Parathyroid adenoma (tissue), 2 donors: ENCODE data around the gene AMIGO2.

Experiments used
- H2AFZ ChIP-seq: fragments of 300-600 bp; sonication (generic); one replicate; pipeline ENCODE4 v1.7.0; 2017; ENCODE audit warnings: antibody characterized with exemption, mild to moderate bottlenecking
- H3K27ac ChIP-seq: fragments of 300-600 bp; sonication (generic); one replicate; pipeline ENCODE4 v1.7.0; 2017
- H3K27me3 ChIP-seq: fragments of 300-600 bp; sonication (generic); one replicate; pipeline ENCODE4 v1.7.0; 2017; ENCODE audit warnings: low read length; ENCODE audit not compliant: control insufficient read depth, insufficient read depth
- H3K36me3 ChIP-seq: fragments of 300-600 bp; sonication (generic); one replicate; pipeline ENCODE4 v1.7.0; 2017; ENCODE audit warnings: low read length; ENCODE audit not compliant: control insufficient read depth, insufficient read depth
- H3K4me1 ChIP-seq: fragments of 300-600 bp; sonication (generic); one replicate; pipeline ENCODE4 v1.7.0; 2017; ENCODE audit warnings: control low read depth
- H3K4me2 ChIP-seq: fragments of 300-600 bp; sonication (generic); one replicate; pipeline ENCODE4 v1.7.0; 2017; ENCODE audit warnings: low read length
- H3K4me3 ChIP-seq: fragments of 300-600 bp; sonication (generic); one replicate; pipeline ENCODE4 v1.7.0; 2017; ENCODE audit warnings: low read depth, low read length
- H3K79me2 ChIP-seq: fragments of 300-600 bp; sonication (generic); one replicate; pipeline ENCODE4 v1.7.0; 2017; ENCODE audit warnings: control low read depth
- H3K9ac ChIP-seq: fragments of 300-600 bp; sonication (generic); one replicate; pipeline ENCODE4 v1.7.0; 2017; ENCODE audit warnings: mild to moderate bottlenecking
- H3K9me3 ChIP-seq: fragments of 300-600 bp; sonication (generic); one replicate; pipeline ENCODE4 v1.7.0; 2017; ENCODE audit warnings: low read length; ENCODE audit not compliant: control insufficient read depth
- TF ChIP-seq, protein P1 (sequence below): fragments of 300-600 bp; sonication (generic); IDR thresholded peaks from one replicate; pipeline ENCODE4 v1.7.0; 2017; ENCODE audit warnings: antibody characterized with exemption, mild to moderate bottlenecking
- donor health status: primary hyperparathyroidism.

AMIGO2 gene

DNA sequence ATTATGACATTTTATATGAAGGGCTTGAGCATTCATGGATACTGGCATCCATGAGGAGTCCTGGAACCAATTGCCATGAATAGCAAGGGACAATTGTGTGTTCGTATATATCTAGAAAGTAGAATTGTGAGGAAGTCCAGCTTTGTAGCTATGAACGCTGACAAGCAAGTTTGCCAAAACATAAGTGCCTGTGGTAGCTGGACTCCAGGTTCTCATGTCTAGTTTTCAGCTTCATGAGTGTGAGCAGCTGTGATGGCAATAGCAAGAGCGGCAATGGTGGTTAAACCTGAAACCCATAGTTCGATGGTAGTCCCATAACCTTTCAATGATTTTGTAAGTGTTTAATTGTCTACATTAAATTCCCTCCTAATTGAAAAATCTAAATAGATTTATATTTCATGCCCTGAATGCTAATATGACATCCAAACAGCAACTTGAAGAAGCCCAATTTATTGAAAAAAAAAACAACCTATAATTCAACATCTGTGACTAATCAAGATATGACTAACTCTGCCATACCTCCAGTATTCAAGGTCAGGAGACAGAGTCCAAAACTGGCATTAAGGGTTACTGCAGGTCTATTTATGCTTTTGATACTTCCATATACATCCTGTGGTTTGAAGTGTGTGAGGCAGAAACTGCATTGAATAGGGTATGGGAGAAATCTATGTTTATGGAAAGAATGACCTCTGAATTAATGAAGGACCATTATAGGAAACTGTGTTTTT is 50.6 kb downstream of the AMIGO2 start:
- Histone ChIP-seq H3K4me1 (no peaks in the 10 kb centered on the region), H3K9ac (no peak overlapping the region), H3K36me3 (no peaks in the 10 kb centered on the region), H3K9me3 (no peaks in the 10 kb centered on the region), H3K27me3 (no peaks in the 10 kb centered on the region), H2AFZ (no peak overlapping the region), H3K4me2 (no peak overlapping the region), H3K27ac (no peak overlapping the region), H3K4me3 (no peak overlapping the region), H3K79me2 (no peaks in the 10 kb centered on the region)
- TF ChIP-seq, protein P1, sequence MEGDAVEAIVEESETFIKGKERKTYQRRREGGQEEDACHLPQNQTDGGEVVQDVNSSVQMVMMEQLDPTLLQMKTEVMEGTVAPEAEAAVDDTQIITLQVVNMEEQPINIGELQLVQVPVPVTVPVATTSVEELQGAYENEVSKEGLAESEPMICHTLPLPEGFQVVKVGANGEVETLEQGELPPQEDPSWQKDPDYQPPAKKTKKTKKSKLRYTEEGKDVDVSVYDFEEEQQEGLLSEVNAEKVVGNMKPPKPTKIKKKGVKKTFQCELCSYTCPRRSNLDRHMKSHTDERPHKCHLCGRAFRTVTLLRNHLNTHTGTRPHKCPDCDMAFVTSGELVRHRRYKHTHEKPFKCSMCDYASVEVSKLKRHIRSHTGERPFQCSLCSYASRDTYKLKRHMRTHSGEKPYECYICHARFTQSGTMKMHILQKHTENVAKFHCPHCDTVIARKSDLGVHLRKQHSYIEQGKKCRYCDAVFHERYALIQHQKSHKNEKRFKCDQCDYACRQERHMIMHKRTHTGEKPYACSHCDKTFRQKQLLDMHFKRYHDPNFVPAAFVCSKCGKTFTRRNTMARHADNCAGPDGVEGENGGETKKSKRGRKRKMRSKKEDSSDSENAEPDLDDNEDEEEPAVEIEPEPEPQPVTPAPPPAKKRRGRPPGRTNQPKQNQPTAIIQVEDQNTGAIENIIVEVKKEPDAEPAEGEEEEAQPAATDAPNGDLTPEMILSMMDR, result no peak

DNA sequence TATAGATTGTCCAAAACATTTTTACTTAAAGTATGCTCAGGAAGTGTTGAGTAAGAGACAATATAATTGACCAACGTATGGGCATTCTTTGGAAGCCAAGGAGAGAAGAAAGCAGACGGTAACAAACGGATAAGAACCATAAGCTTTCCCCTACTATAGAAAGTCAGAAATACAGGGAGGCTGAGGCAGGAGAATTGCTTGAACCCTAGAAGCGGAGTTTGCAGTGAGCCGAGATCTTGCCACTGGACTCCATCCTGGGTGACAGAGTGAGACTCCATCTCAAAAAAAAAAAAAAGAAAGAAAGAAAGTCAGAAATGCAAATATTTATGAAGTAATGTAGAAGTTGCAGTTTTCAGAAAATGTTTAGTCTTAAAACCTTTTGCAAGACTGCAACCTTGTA is 51.6 kb downstream of the AMIGO2 start:
- no peaks in the 10 kb centered on the region for H3K9me3 ChIP-seq
- H3K79me2 ChIP-seq, result no peaks in the 10 kb centered on the region
- H3K27ac ChIP-seq, result no peak overlapping the region
- H3K4me2 ChIP-seq, result no peak overlapping the region
- TF ChIP-seq, protein P1, result no peak
- H3K36me3 ChIP-seq, result no peaks in the 10 kb centered on the region
- no peak overlapping the region for H2AFZ ChIP-seq
- no peaks in the 10 kb centered on the region for H3K27me3 ChIP-seq
- no peaks in the 10 kb centered on the region for H3K4me1 ChIP-seq
- H3K9ac ChIP-seq, result no peak overlapping the region
- H3K4me3 ChIP-seq, result no peak overlapping the region
